Trophoblast cell (in vitro differentiated cells and primary cell): ENCODE measurements around the gene MNX1.

Experiments used
- DNase-seq, 2 donors: peaks; one replicate each; pipeline ENCODE4 v3.0.0-alpha.2; 2016
- H2AFZ ChIP-seq: 2 replicates; pipeline ENCODE4 v1.6.1; 2013; ENCODE audit warnings: low read length, moderate library complexity, mild to moderate bottlenecking; ENCODE audit not compliant: insufficient read depth, poor library complexity
- H2AK5ac ChIP-seq: 2 replicates; pipeline ENCODE4 v1.6.1; 2013; ENCODE audit warnings: mild to moderate bottlenecking, low read length
- H2BK120ac ChIP-seq: 2 replicates; pipeline ENCODE4 v1.6.1; 2013; ENCODE audit warnings: low read length, mild to moderate bottlenecking, moderate library complexity; ENCODE audit not compliant: insufficient read depth, poor library complexity
- H2BK12ac ChIP-seq: 2 replicates; pipeline ENCODE4 v1.6.1; 2013; ENCODE audit warnings: mild to moderate bottlenecking, low read length, moderate library complexity
- H2BK5ac ChIP-seq: 2 replicates; pipeline ENCODE4 v1.6.1; 2013; ENCODE audit warnings: low read length, low read depth, moderate library complexity, mild to moderate bottlenecking; ENCODE audit not compliant: poor library complexity
- H3K14ac ChIP-seq: 2 replicates; pipeline ENCODE4 v1.6.1; 2013; ENCODE audit warnings: mild to moderate bottlenecking, low read length
- H3K18ac ChIP-seq: 2 replicates; pipeline ENCODE4 v1.6.1; 2013; ENCODE audit warnings: mild to moderate bottlenecking, low read length
- H3K23ac ChIP-seq: 2 replicates; pipeline ENCODE4 v1.6.1; 2013; ENCODE audit warnings: low read length
- H3K27ac ChIP-seq: 2 replicates; pipeline ENCODE4 v1.5.1; 2013; ENCODE audit warnings: low read depth, mild to moderate bottlenecking, inconsistent platforms, low read length, moderate library complexity
- H3K27me3 ChIP-seq: 2 replicates; pipeline ENCODE4 v1.6.1; 2013; ENCODE audit warnings: inconsistent platforms, mild to moderate bottlenecking, low read length, moderate library complexity; ENCODE audit not compliant: insufficient read depth
- H3K36me3 ChIP-seq, 2 experiments: 1 replicate in 1 of 2; 2 replicates in 1 of 2; pipeline ENCODE4 v1.6.1; 2013; ENCODE audit warnings: low read length in 2 of 2, mild to moderate bottlenecking in 2 of 2, moderate library complexity in 1 of 2; ENCODE audit not compliant: insufficient read depth in 2 of 2, control insufficient read depth in 1 of 2
- H3K4ac ChIP-seq: 2 replicates; pipeline ENCODE4 v1.6.1; 2013; ENCODE audit warnings: low read depth, mild to moderate bottlenecking, low read length, moderate library complexity
- H3K4me1 ChIP-seq, 2 experiments: 1 replicate in 1 of 2; 2 replicates in 1 of 2; pipeline ENCODE4 v1.6.1; 2013; ENCODE audit warnings: low read length in 2 of 2, mild to moderate bottlenecking in 2 of 2, moderate library complexity in 1 of 2; ENCODE audit not compliant: insufficient read depth in 2 of 2, control insufficient read depth in 1 of 2
- H3K4me2 ChIP-seq: 2 replicates; pipeline ENCODE4 v1.6.1; 2013; ENCODE audit warnings: inconsistent platforms, mild to moderate bottlenecking, low read length, moderate library complexity
- H3K4me3 ChIP-seq: 2 replicates; pipeline ENCODE4 v1.5.1; 2013; ENCODE audit warnings: mild to moderate bottlenecking, low read depth, low read length, inconsistent platforms
- H3K79me1 ChIP-seq: one replicate; pipeline ENCODE4 v1.6.1; 2013; ENCODE audit warnings: low read length
- H3K79me2 ChIP-seq: 2 replicates; pipeline ENCODE4 v1.6.1; 2013; ENCODE audit warnings: low read length, mild to moderate bottlenecking; ENCODE audit not compliant: control insufficient read depth, insufficient read depth, poor library complexity
- H3K9ac ChIP-seq: 2 replicates; pipeline ENCODE4 v1.6.1; 2013; ENCODE audit warnings: mild to moderate bottlenecking, low read length
- H3K9me3 ChIP-seq: 2 replicates; pipeline ENCODE4 v1.6.1; 2013; ENCODE audit warnings: low read depth, mild to moderate bottlenecking, control low read depth, inconsistent platforms, low read length; ENCODE audit not compliant: insufficient read depth
- H4K12ac ChIP-seq: 2 replicates; pipeline ENCODE4 v1.6.1; 2013; ENCODE audit warnings: low read depth, mild to moderate bottlenecking, low read length, moderate library complexity
- H4K8ac ChIP-seq: 2 replicates; pipeline ENCODE4 v1.6.1; 2013; ENCODE audit warnings: low read depth, mild to moderate bottlenecking, low read length, moderate library complexity
- H4K91ac ChIP-seq: one replicate; pipeline ENCODE4 v1.6.1; 2013; ENCODE audit warnings: low read depth, mild to moderate bottlenecking, low read length, moderate library complexity
- WGBS: extraction: QIAGEN DNeasy Blood & Tissue Kit; methylation state at CpG from one replicate; pipeline ENCODE4 v1.1.7; 2013; ENCODE audit warnings: missing lambda C conversion rate; ENCODE audit not compliant: insufficient read length, insufficient coverage; ENCODE audit errors: extremely low coverage; 5-methylcytosine and 5-hydroxymethylcytosine counted together

Gene MNX1

GRCh38 chr7:157043745-157044144 is 33.3 kb upstream of the MNX1 start:
- no CpG with 5 or more reads among the region's 12 CpGs for WGBS
- H2AFZ ChIP-seq = no peak overlapping the region
- H4K91ac ChIP-seq = no peak overlapping the region
- no peaks in the 10 kb centered on the region for H3K79me1 ChIP-seq
- no peak overlapping the region for H3K4me3 ChIP-seq
- no peak overlapping the region for H3K14ac ChIP-seq
- H2BK5ac ChIP-seq = no peak overlapping the region
- H3K79me2 ChIP-seq = no peaks in the 10 kb centered on the region
- DNase-seq = no peak
- H3K27me3 ChIP-seq = no peaks in the 10 kb centered on the region
- peaks cover 1% of the 10 kb centered on the region for H3K9me3 ChIP-seq
- no peak overlapping the region for H3K23ac ChIP-seq
- no peak overlapping the region for H3K9ac ChIP-seq
- H3K27ac ChIP-seq = no peak overlapping the region
- no peak overlapping the region for H2BK120ac ChIP-seq
- H3K4me1 ChIP-seq = no peaks in the 10 kb centered on the region
- no peak overlapping the region for H2AK5ac ChIP-seq
- no peak overlapping the region for H4K8ac ChIP-seq
- H3K36me3 ChIP-seq = no peaks in the 10 kb centered on the region
- no peak overlapping the region for H3K18ac ChIP-seq
- no peak overlapping the region for H3K4ac ChIP-seq
- no peak overlapping the region for H2BK12ac ChIP-seq
- H3K4me2 ChIP-seq = no peak overlapping the region
- no peak overlapping the region for H4K12ac ChIP-seq

- no peak overlapping the region for H4K8ac ChIP-seq
- H3K27me3 ChIP-seq = no peaks in the 10 kb centered on the region
- no peak overlapping the region for H2AK5ac ChIP-seq
- no peaks in the 10 kb centered on the region for H3K79me2 ChIP-seq
- no peak overlapping the region for H4K12ac ChIP-seq
- H4K91ac ChIP-seq = no peak overlapping the region
- no peak for DNase-seq
- H3K23ac ChIP-seq = no peak overlapping the region
- H3K4me2 ChIP-seq = no peak overlapping the region
- no peak overlapping the region for H3K9ac ChIP-seq
- no peak overlapping the region for H2BK5ac ChIP-seq
- no peak overlapping the region for H3K4me3 ChIP-seq
- H3K79me1 ChIP-seq = no peaks in the 10 kb centered on the region
- H2AFZ ChIP-seq = no peak overlapping the region
- H2BK12ac ChIP-seq = no peak overlapping the region
- no peaks in the 10 kb centered on the region for H3K36me3 ChIP-seq
- WGBS = no CpG with 5 or more reads among the region's 20 CpGs
- no peak overlapping the region for H3K27ac ChIP-seq
- H3K9me3 ChIP-seq = peaks cover 1% of the 10 kb centered on the region
- no peaks in the 10 kb centered on the region for H3K4me1 ChIP-seq
- H3K18ac ChIP-seq = no peak overlapping the region
- H3K4ac ChIP-seq = no peak overlapping the region
- H2BK120ac ChIP-seq = no peak overlapping the region
- no peak overlapping the region for H3K14ac ChIP-seq
Measured at GRCh38 chr7:157041514-157042277, 31.2 kb upstream of the MNX1 start.

GRCh38 chr7:157041004-157041403 is 30.5 kb upstream of the MNX1 start:
- no peak for DNase-seq
- Histone ChIP-seq H3K79me1 (no peaks in the 10 kb centered on the region), H2AFZ (no peak overlapping the region), H3K79me2 (no peaks in the 10 kb centered on the region), H3K23ac (no peak overlapping the region), H3K9ac (no peak overlapping the region), H2BK120ac (no peak overlapping the region), H3K9me3 (peaks cover 1% of the 10 kb centered on the region), H2AK5ac (no peak overlapping the region), H3K36me3 (no peaks in the 10 kb centered on the region), H3K14ac (no peak overlapping the region), H3K27ac (no peak overlapping the region), H3K4me2 (no peak overlapping the region), H4K8ac (no peak overlapping the region), H4K12ac (no peak overlapping the region), H3K4me1 (no peaks in the 10 kb centered on the region), H3K4ac (no peak overlapping the region), H3K18ac (no peak overlapping the region), H2BK5ac (no peak overlapping the region), H3K27me3 (no peaks in the 10 kb centered on the region), H2BK12ac (no peak overlapping the region), H3K4me3 (no peak overlapping the region), H4K91ac (no peak overlapping the region)
- WGBS = no CpG with 5 or more reads among the region's 13 CpGs

- H3K14ac ChIP-seq = no peak overlapping the region
- H3K4me2 ChIP-seq = no peak overlapping the region
- no peaks in the 10 kb centered on the region for H3K79me1 ChIP-seq
- H3K4me3 ChIP-seq = no peak overlapping the region
- no peak overlapping the region for H4K12ac ChIP-seq
- no peaks in the 10 kb centered on the region for H3K36me3 ChIP-seq
- no peak for DNase-seq
- no peak overlapping the region for H3K4ac ChIP-seq
- H3K18ac ChIP-seq = no peak overlapping the region
- H2BK120ac ChIP-seq = no peak overlapping the region
- H3K27me3 ChIP-seq = no peaks in the 10 kb centered on the region
- no peak overlapping the region for H4K8ac ChIP-seq
- H2AK5ac ChIP-seq = no peak overlapping the region
- H3K27ac ChIP-seq = no peak overlapping the region
- no peak overlapping the region for H2AFZ ChIP-seq
- H4K91ac ChIP-seq = no peak overlapping the region
- no peaks in the 10 kb centered on the region for H3K79me2 ChIP-seq
- H2BK5ac ChIP-seq = no peak overlapping the region
- H3K23ac ChIP-seq = no peak overlapping the region
- no peak overlapping the region for H2BK12ac ChIP-seq
- H3K9ac ChIP-seq = no peak overlapping the region
- no peaks in the 10 kb centered on the region for H3K4me1 ChIP-seq
- H3K9me3 ChIP-seq = peaks cover 2% of the 10 kb centered on the region
- no CpG with 5 or more reads among the region's 9 CpGs for WGBS
Measured at GRCh38 chr7:157037635-157038034, 27.2 kb upstream of the MNX1 start.
